Activated CD4-positive, alpha-beta T cell treated with anti-CD3 and anti-CD28 coated beads, Interleukin-2, amount 50 U/mL, for 48 hours (primary cell): ENCODE measurements around the gene AQR.
"Not testable (repeated sequence)": the region's sequence is repeated elsewhere in the genome, so short reads cannot be mapped to it uniquely, and the experiment has no call there.

Source experiments
- DNase-seq, 2 experiments: peaks; one replicate each; pipeline ENCODE4 v3.0.0-alpha.2; 2020

Gene AQR

GRCh38 chr15:34952481-34952880 lies 17.1 kb downstream of the AQR start:
- DNase-seq: no peak

GRCh38 chr15:34951993-34952392 lies 17.5 kb downstream of the AQR start:
- DNase-seq: no peak

GRCh38 chr15:34944936-34945335 lies 24.6 kb downstream of the AQR start:
- no peak for DNase-seq

GRCh38 chr15:34943711-34944110 lies 25.8 kb downstream of the AQR start:
- DNase-seq: no peak

- DNase-seq: not testable (repeated sequence)
These were observed 26.3 kb downstream of the AQR start for GRCh38 chr15:34943264-34943663.

GRCh38 chr15:34942363-34942762 lies 27.2 kb downstream of the AQR start:
- DNase-seq: no peak

GRCh38 chr15:34941831-34942230 lies 27.7 kb downstream of the AQR start:
- DNase-seq: no peak

- no peak for DNase-seq
These were observed 28.3 kb downstream of the AQR start for GRCh38 chr15:34941185-34941698.

- no peak for DNase-seq
These were observed 36.0 kb downstream of the AQR start for GRCh38 chr15:34933432-34933975.

- DNase-seq: not testable (repeated sequence)
These were observed 41.2 kb downstream of the AQR start for GRCh38 chr15:34928349-34928748.

- no peak for DNase-seq
These were observed 41.8 kb downstream of the AQR start for GRCh38 chr15:34927726-34928125.

- no peak for DNase-seq
These were observed 55.2 kb downstream of the AQR start for GRCh38 chr15:34914317-34914716.

- DNase-seq: no peak
These were observed 64.5 kb downstream of the AQR start for GRCh38 chr15:34905047-34905446.

- no peak for DNase-seq
These were observed 65.0 kb downstream of the AQR start for GRCh38 chr15:34904527-34904926.

GRCh38 chr15:34900748-34901147 lies 68.8 kb downstream of the AQR start:
- no peak for DNase-seq

GRCh38 chr15:34896183-34896582 lies 73.4 kb downstream of the AQR start:
- DNase-seq: no peak

- no peak for DNase-seq
These were observed 75.6 kb downstream of the AQR start for GRCh38 chr15:34893967-34894366.

- no peak for DNase-seq
These were observed 76.5 kb downstream of the AQR start for GRCh38 chr15:34892963-34893591.

- DNase-seq: no peak
These were observed 79.1 kb downstream of the AQR start for GRCh38 chr15:34890424-34890823.

- DNase-seq: no peak
These were observed 80.1 kb downstream of the AQR start for GRCh38 chr15:34889476-34889875.

GRCh38 chr15:34886134-34886533 lies 83.4 kb downstream of the AQR start:
- no peak for DNase-seq

GRCh38 chr15:34883633-34884032 lies 85.9 kb downstream of the AQR start:
- DNase-seq: no peak

GRCh38 chr15:34883042-34883441 lies 86.5 kb downstream of the AQR start:
- no peak for DNase-seq

- DNase-seq: no peak
These were observed 90.4 kb downstream of the AQR start for GRCh38 chr15:34879107-34879506.

GRCh38 chr15:34876640-34877039 lies 92.9 kb downstream of the AQR start:
- DNase-seq: no peak
